Measurements from ENCODE around the gene PA2G4. TPM values are rescaled to one million over a fixed set of nuclear protein-coding genes. Genes with fewer than 3 reads are reported as not detected.

Gene PA2G4
- total and polyA plus RNA-seq, 7 donors, result 75.3 to 258 (median 115) TPM

GRCh38 chr12:56098592-56098991, 5.8 kb upstream of the PA2G4 start:
- TF ChIP-seq CTCF (IDR thresholded peaks at IDR 0.05), result no peak
- H3K4me3 ChIP-seq, result no peak overlapping the region

GRCh38 chr12:56099787-56100186, 4.6 kb upstream of the PA2G4 start:
- peaks cover 7% of the 10 kb centered on the region for H3K4me1 ChIP-seq
- ATAC-seq, result no peak
- no peak for DNase-seq
- 82 to 89% (median 85%) methylated on average over 4 of the region's 4 CpGs for WGBS, 3 donors
- H3K4me3 ChIP-seq, result no peak overlapping the region
- no peak for TF ChIP-seq CTCF (IDR thresholded peaks at IDR 0.05)
- no peaks in the 10 kb centered on the region for H3K27me3 ChIP-seq (ENCODE audit: insufficient read depth in 3 of 3, low read length in 2 of 3)
- no peak overlapping the region for H3K27ac ChIP-seq
- no peaks in the 10 kb centered on the region for H3K36me3 ChIP-seq (ENCODE audit: insufficient read depth in 1 of 2, low read depth in 1 of 2)
- intact Hi-C loops (cut with DNase I), result loop anchor here (5.0 to 10.0 kb wide), 3 partner anchors 52 to 105 kb away; partner anchors contain the start of gene SUOX (in 1 of the 2)
- no peaks in the 10 kb centered on the region for H3K9me3 ChIP-seq

More at GRCh38 chr12:56098592-56098991, 5.8 kb upstream of the PA2G4 start:
- Histone ChIP-seq H3K4me1 (peaks cover 7% of the 10 kb centered on the region), H3K9me3 (no peaks in the 10 kb centered on the region), H3K36me3 (ENCODE audit: insufficient read depth in 1 of 2, low read depth in 1 of 2) (no peaks in the 10 kb centered on the region), H3K27me3 (ENCODE audit: insufficient read depth in 3 of 3, low read length in 2 of 3) (no peaks in the 10 kb centered on the region), H3K27ac (no peak overlapping the region)
- 80 to 83% (median 82%) methylated on average over 3 of the region's 3 CpGs for WGBS, 3 donors
- intact Hi-C loops (cut with DNase I), result no loop called here
- DNase-seq (peak in 1 of 2 donors; percentile 49), ATAC-seq (no peak)

- DNase-seq (peak in 1 of 2 donors; percentile 37), ATAC-seq (no peak)
- Histone ChIP-seq H3K36me3 (ENCODE audit: insufficient read depth in 1 of 2, low read depth in 1 of 2) (peaks cover 0 to 1% of the 10 kb centered on the region in 2 donors), H3K9me3 (no peaks in the 10 kb centered on the region), H3K27me3 (ENCODE audit: insufficient read depth in 3 of 3, low read length in 2 of 3) (no peaks in the 10 kb centered on the region), H3K4me3 (no peak overlapping the region), H3K4me1 (peaks cover 15% of the 10 kb centered on the region), H3K27ac (no peak overlapping the region)
- whole genome bisulfite sequencing, 3 donors, result 86 to 87% (median 86%) methylated on average over 14 of the region's 14 CpGs
- intact Hi-C loops (cut with DNase I), result loop anchor here (5.0 to 10.0 kb wide), 3 partner anchors 54 to 106 kb away; partner anchors contain the start of gene SUOX (in 1 of the 2)
- no peak for TF ChIP-seq CTCF (IDR thresholded peaks at IDR 0.05)
These were observed 3.3 kb upstream of the PA2G4 start for GRCh38 chr12:56101045-56101444.

GRCh38 chr12:56102683-56103065, 1.7 kb upstream of the PA2G4 start:
- peaks cover 10 to 18% of the 10 kb centered on the region in 2 donors for H3K36me3 ChIP-seq (ENCODE audit: insufficient read depth in 1 of 2, low read depth in 1 of 2)
- H3K27me3 ChIP-seq (ENCODE audit: insufficient read depth in 3 of 3, low read length in 2 of 3), result no peaks in the 10 kb centered on the region
- DNase-seq (no peak), ATAC-seq (no peak)
- no peak for TF ChIP-seq CTCF (IDR thresholded peaks at IDR 0.05)
- no peak overlapping the region for H3K27ac ChIP-seq
- WGBS, 3 donors, result 83 to 90% (median 87%) methylated on average over 1 of the region's 1 CpG
- intact Hi-C loops (cut with DNase I), result loop anchor here (5.0 to 10.0 kb wide), 3 partner anchors 55 to 108 kb away; partner anchors contain the start of gene SUOX (in 1 of the 2)
- H3K4me3 ChIP-seq, result peak overlapping the region; percentile 93
- H3K4me1 ChIP-seq, result peaks cover 20% of the 10 kb centered on the region
- no peaks in the 10 kb centered on the region for H3K9me3 ChIP-seq

Measured in psoas muscle (tissue), 8 donors.